HG02981 (cell line): ENCODE data around the gene GRM4.

Experiments used
- ATAC-seq: cut with Tn5 transposase; IDR thresholded peaks from one replicate; pipeline ENCODE4 v1.9.1; 2021; ENCODE audit warnings: mild to moderate bottlenecking, moderate library complexity; ENCODE audit not compliant: unreplicated experiment

Gene GRM4

DNA sequence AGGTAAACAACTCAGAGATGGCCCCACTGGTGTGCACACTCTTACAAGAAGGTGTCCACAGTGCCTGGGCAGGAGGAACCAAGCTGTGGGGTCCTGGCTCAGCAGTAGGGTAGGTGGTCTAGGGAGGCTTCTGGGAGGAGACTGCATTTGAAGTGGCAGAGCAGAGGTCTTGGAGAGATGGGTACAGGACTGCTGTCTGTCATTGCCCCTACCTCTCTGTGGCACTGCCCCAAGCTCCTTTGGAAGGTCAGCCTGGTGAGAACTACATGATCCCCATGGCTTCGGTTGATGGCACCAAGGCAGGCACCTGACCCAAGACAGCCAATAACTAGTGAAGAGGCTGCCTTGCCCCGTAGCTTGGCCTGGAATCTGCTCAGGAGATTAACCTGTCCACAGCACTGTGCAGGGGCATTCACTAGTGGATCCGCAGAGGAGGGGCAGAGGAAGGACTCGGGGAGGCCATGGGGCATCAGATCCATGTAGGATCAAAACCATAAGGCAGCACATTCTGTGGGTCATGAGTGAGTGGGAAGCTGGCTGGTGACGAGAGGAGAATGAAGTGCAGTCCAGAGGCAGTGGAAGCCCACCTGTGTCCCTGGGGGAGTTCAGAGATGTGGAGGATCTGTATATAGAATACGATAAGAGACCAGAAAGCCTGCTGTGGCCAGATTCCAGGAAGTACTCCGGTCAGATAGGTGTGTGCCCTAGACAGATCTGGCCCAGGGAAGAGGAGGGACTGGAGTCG, 162.0 kb downstream of the GRM4 start:
- no peak for ATAC-seq

DNA sequence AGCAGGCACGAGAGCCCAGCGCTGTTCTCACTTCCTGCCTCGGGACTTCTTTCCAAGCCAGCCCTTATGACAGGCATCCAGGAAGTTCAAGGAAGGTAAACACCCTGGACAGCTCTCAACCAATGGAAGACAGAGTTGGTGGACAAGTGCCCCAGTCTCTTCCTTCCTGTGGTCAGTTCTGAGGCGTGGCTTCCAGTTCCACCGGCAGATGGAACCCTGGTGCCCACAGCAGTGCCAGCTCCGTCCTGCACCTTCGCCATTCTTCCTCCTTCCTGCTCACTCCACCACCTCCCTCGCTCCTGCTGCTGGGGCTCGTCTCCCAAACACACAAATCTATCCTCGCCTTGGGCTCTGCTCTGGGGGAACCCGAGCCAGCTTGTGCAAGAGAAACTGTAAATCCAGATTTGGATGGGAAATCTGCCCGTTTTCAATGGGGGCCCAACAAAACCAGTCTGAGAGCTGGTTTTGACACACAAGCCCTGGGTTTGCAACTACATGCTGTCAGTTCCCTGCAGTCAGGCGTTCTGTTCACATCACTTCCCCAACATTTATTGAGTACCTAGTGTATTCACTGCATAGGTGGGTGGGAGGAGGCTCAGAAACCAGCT, 162.7 kb downstream of the GRM4 start:
- no peak for ATAC-seq

DNA sequence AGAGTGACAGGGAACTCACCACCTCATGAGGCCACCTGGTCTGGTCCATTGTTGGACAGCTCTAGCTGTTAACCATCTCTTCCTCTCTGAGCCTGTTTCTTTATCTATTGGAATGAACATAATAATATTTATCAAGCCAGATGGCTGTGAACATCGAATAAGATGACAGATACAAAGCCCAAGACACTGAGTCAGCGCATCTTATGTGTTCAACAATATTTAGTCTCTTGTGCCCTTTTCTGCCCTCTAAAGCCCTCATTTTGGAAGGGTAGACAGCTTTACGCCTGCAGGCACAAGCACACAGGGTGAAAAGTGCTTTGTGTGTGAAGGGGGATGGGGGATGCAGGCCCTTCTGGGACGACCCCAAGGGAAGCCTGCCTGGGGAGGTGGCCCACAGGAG, 164.0 kb downstream of the GRM4 start:
- no peak for ATAC-seq

DNA sequence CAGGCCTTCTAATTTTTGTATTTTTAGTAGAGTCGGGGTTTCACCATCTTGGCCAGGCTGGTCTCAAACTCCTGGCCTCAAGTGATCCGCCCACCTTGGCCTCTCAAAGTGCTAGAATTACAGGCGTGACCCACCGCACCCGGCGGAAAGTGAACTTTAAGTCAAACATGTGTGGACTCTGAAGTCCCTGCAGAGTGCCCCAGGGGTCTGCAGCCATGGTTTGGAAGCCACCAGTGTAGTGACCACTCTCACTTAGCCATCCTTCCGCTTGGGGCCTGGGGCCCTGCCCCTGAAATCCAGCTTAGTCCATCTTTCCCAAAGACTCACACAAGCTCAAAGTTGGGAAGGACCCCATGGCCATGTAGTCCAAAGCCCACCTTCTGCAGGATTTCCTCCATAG, 164.5 kb downstream of the GRM4 start:
- no peak for ATAC-seq

- no peak for ATAC-seq
These were observed 165.4 kb downstream of the GRM4 start for GRCh38 chr6:33980176-33981175.

GRCh38 chr6:33979750-33980149, 166.1 kb downstream of the GRM4 start:
- ATAC-seq = no peak

- no peak for ATAC-seq
These were observed 167.3 kb downstream of the GRM4 start for GRCh38 chr6:33978412-33979150.

DNA sequence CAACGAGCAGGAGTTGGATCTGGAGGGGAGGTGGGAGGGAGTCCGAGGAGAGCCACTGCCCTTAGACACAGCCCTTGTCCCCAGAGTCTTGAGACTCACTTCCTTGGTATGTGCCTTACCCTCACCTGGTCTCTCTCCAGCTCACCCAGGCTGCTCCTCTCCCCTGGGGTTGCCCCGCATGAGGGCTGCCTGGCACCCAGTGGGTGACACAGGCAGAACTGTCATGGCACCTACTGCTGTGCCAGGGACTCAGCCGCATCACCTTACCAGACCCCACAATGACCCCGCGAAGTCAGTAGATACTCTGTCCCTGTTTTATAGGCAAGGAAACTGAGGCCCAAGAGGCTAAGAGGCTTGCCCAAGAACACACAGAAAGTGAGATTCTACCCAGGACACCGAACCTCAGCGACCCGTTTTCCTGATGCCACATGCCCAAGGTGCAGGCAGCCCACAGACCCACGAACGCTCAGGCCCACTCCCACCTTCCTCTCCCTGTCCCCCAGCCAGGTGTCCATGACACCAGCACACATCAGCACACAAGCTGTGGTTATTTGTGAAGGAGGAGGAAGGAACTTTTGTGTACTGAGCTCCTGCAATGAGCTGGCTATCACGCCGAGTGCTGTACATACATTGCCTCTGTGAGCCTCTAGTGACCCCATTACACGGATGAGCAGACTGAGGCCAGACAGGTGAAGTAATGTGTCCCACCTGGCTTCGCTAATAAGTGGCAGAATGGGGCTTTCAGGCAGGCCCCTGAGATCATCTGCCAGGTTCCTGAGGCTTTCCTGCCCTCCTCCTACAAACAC, 168.1 kb downstream of the GRM4 start:
- ATAC-seq = no peak

DNA sequence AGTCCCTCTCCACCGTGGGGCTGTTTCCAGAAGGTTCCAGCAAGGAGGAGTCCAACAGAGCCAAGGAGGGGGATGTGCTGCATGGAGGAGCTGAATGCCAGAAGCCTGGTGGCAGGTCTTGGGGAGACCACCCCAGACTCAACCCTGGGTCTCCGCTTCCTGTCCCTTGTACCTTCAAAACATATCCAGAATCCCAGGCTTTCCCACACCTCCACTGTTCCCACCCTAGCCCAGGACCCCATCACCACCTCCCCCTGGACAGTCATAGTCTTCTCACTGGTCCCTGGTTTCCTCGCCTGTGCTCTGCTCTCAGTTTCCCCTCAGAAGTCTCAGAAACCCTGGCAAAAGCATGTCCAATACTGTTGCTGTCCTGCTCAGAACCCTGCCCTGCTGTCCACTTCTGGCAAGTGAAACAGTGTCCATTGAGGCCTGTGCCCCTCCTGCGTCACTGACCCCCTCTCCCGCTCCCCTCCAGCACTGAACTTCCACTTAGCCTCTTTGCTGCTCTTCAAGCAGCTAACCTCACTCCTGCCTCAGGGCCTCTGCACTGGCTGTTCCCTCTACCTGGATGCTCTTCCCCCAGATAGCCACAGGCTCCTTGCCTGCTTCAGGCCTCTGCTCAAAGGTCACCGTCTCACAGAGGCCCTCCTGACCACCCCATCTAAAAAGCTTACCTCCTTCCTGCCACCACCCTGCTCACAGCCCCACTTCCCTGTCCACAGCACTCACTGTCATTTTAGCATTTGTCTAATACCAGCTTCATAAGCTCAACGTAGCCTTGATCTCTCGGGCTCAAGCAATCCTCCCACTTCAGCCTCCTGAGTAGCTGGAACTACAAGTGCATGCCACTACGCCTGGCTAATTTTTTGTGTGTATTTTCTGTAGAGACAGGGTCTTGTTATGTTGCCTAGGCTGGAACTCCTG, 169.2 kb downstream of the GRM4 start:
- no peak for ATAC-seq

DNA sequence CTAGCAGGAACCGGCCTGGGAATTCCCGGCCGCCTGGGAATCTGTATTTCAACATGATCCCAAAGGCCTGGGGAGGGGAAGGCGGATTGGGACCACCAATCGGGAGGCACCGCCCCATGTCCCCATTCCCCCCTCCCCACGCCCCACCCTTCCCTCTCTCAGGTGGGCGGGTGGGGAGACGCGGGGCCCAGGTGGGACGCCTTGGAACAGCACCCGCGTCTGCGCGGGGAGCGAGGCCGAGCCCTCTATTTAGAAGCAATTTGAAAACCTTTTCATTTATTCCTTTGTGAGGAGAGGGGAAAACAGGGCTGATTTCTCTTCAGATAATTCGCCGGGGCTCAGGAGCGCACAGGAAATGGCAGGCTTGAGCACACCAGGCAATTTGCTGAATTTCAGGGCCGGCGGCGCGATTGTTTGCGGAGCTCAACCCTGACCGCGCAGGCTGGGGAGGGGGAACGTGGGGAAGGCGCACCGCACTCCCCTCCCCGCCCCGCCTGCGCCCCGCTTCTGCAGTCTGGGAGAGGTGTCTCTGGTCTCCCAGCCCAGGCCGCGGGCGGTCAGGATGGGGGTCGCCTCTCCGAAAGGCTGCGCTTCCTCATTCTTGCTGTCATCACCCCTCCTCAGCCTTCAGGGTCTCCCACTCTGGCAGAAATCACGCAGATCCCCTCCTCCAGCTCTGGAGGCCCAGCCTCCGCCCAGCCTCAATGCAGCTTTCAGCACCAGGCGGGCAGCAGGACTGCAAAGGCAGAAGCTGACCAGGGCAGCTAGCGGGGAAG, 170.0 kb downstream of the GRM4 start:
- no peak for ATAC-seq

GRCh38 chr6:33974471-33974870, 171.4 kb downstream of the GRM4 start:
- no peak for ATAC-seq

- no peak for ATAC-seq
These were observed 171.9 kb downstream of the GRM4 start for GRCh38 chr6:33974030-33974429.

DNA sequence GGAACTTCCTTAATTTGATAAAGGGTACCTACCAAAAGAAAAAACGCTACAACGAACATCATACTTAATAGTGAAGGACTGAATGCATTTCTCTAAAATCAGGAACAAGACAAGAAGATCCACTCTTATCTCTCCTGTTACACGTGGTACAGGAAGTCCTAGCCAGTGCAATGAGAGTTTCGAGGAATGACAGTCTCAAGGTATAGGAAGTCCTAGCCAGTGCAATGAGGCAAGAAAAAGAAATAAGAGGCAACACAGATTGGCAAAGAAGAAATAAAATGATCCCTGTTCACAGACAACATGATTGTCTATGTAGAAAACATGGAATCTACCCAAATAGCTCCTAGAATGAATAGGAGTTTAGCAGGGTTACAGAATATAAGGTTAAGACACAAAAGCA, 174.3 kb downstream of the GRM4 start:
- ATAC-seq = no peak
